ENCODE results near the gene MALAT1.
"Not testable (repeated sequence)": the region's sequence is repeated elsewhere in the genome, so short reads cannot be mapped to it uniquely, and the experiment has no call there.

The MALAT1 gene

GRCh38 chr11:65498727-65498976 lies 193 bp upstream of the MALAT1 start:
- DNase-seq (ENCODE audit: low read depth), result no peak

DNA sequence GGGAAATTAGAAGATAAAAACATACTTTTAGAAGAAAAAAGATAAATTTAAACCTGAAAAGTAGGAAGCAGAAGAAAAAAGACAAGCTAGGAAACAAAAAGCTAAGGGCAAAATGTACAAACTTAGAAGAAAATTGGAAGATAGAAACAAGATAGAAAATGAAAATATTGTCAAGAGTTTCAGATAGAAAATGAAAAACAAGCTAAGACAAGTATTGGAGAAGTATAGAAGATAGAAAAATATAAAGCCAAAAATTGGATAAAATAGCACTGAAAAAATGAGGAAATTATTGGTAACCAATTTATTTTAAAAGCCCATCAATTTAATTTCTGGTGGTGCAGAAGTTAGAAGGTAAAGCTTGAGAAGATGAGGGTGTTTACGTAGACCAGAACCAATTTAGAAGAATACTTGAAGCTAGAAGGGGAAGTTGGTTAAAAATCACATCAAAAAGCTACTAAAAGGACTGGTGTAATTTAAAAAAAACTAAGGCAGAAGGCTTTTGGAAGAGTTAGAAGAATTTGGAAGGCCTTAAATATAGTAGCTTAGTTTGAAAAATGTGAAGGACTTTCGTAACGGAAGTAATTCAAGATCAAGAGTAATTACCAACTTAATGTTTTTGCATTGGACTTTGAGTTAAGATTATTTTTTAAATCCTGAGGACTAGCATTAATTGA lies 1.0 kb downstream of the MALAT1 start:
- DNase-seq (ENCODE audit: low read depth), result no peak

- peak; percentile 69 for DNase-seq (ENCODE audit: low read depth)
Measured at GRCh38 chr11:65500387-65501185, 1.7 kb downstream of the MALAT1 start.

DNA sequence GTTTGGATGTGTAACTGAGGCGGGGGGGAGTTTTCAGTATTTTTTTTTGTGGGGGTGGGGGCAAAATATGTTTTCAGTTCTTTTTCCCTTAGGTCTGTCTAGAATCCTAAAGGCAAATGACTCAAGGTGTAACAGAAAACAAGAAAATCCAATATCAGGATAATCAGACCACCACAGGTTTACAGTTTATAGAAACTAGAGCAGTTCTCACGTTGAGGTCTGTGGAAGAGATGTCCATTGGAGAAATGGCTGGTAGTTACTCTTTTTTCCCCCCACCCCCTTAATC lies 2.3 kb downstream of the MALAT1 start:
- peak; percentile 43 for DNase-seq (ENCODE audit: low read depth)

GRCh38 chr11:65501472-65502273 lies 2.8 kb downstream of the MALAT1 start:
- DNase-seq (ENCODE audit: low read depth), result peak; percentile 49

- peak; percentile 33 for DNase-seq (ENCODE audit: low read depth)
Measured at GRCh38 chr11:65502274-65502554, 3.4 kb downstream of the MALAT1 start.

DNA sequence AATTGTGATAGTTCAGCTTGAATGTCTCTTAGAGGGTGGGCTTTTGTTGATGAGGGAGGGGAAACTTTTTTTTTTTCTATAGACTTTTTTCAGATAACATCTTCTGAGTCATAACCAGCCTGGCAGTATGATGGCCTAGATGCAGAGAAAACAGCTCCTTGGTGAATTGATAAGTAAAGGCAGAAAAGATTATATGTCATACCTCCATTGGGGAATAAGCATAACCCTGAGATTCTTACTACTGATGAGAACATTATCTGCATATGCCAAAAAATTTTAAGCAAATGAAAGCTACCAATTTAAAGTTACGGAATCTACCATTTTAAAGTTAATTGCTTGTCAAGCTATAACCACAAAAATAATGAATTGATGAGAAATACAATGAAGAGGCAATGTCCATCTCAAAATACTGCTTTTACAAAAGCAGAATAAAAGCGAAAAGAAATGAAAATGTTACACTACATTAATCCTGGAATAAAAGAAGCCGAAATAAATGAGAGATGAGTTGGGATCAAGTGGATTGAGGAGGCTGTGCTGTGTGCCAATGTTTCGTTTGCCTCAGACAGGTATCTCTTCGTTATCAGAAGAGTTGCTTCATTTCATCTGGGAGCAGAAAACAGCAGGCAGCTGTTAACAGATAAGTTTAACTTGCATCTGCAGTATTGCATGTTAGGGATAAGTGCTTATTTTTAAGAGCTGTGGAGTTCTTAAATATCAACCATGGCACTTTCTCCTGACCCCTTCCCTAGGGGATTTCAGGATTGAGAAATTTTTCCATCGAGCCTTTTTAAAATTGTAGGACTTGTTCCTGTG lies 3.9 kb downstream of the MALAT1 start:
- peak; percentile 71 for DNase-seq (ENCODE audit: low read depth)

- DNase-seq (ENCODE audit: low read depth), result no peak
Measured at GRCh38 chr11:65503368-65503948, 4.6 kb downstream of the MALAT1 start.

GRCh38 chr11:65503949-65504673 lies 5.3 kb downstream of the MALAT1 start:
- DNase-seq (ENCODE audit: low read depth), result peak; percentile 63

DNA sequence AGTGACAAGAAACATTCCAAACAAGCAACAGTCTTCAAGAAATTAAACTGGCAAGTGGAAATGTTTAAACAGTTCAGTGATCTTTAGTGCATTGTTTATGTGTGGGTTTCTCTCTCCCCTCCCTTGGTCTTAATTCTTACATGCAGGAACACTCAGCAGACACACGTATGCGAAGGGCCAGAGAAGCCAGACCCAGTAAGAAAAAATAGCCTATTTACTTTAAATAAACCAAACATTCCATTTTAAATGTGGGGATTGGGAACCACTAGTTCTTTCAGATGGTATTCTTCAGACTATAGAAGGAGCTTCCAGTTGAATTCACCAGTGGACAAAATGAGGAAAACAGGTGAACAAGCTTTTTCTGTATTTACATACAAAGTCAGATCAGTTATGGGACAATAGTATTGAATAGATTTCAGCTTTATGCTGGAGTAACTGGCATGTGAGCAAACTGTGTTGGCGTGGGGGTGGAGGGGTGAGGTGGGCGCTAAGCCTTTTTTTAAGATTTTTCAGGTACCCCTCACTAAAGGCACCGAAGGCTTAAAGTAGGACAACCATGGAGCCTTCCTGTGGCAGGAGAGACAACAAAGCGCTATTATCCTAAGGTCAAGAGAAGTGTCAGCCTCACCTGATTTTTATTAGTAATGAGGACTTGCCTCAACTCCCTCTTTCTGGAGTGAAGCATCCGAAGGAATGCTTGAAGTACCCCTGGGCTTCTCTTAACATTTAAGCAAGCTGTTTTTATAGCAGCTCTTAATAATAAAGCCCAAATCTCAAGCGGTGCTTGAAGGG lies 6.0 kb downstream of the MALAT1 start:
- DNase-seq (ENCODE audit: low read depth), result peak; percentile 37

GRCh38 chr11:65505466-65506289 lies 6.8 kb downstream of the MALAT1 start:
- DNase-seq (ENCODE audit: low read depth), result peak; percentile 44

DNA sequence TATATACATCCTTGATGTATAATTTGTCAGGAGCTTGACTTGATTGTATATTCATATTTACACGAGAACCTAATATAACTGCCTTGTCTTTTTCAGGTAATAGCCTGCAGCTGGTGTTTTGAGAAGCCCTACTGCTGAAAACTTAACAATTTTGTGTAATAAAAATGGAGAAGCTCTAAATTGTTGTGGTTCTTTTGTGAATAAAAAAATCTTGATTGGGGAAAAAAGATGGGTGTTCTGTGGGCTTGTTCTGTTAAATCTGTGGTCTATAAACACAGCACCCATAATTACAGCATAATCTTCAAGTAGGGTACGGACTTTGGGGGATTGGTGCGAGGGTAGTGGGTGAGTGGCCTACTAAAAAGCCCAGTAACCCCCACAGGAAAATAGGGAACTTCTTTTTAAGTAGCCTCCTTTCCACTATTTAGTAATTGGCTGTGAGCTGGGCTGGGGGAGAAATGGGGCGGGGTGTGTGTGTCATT lies 7.5 kb downstream of the MALAT1 start:
- no peak for DNase-seq (ENCODE audit: low read depth)

GRCh38 chr11:65506772-65507505 lies 8.1 kb downstream of the MALAT1 start:
- DNase-seq (ENCODE audit: low read depth), result peak; percentile 75

GRCh38 chr11:65512311-65512710 lies 13.5 kb downstream of the MALAT1 start:
- DNase-seq (ENCODE audit: low read depth), result not testable (repeated sequence)

DNA sequence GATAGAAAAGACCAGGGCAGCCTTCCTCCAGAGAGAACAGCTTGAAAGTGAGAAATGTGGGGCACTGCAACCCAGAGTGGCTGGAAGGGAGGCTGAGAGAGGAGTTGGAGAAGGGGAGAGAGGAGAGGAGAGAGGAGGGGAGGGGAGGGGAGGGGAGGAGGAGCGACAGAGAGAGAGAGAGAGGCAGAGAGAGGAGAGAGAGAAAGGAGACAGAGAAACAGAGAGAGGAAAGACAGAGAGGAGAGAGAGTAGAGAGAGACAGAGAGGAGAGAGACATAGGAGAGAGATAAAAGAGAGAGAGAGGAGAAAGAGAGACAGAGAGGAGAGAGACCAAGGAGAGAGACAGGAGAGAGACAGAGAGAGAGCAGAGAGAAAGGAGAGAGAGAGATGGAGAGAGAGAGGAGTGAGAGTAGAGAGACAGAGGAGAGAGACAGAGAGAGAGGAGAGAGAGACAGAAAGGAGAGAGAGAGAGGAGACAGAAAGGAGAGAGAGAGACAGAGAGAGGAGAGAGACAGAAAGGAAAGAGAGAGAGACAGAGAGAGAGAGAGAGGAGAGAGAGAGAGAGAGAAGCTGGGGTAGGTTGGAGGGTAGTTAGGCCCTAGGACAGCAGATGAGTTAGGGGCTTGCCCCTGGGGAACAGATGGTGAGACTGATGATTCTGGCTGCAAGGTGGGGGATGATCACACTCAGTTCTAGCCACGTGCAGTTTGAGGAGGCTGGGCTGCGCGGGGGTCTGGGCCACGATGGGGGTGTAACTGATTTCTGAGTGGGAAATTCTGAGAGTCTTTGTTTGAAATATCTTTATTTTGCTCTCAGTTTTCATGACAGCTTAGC lies 17.5 kb downstream of the MALAT1 start:
- DNase-seq (ENCODE audit: low read depth), result no peak

- DNase-seq (ENCODE audit: low read depth), result not testable (repeated sequence)
Measured at GRCh38 chr11:65518941-65519549, 20.2 kb downstream of the MALAT1 start.

DNA sequence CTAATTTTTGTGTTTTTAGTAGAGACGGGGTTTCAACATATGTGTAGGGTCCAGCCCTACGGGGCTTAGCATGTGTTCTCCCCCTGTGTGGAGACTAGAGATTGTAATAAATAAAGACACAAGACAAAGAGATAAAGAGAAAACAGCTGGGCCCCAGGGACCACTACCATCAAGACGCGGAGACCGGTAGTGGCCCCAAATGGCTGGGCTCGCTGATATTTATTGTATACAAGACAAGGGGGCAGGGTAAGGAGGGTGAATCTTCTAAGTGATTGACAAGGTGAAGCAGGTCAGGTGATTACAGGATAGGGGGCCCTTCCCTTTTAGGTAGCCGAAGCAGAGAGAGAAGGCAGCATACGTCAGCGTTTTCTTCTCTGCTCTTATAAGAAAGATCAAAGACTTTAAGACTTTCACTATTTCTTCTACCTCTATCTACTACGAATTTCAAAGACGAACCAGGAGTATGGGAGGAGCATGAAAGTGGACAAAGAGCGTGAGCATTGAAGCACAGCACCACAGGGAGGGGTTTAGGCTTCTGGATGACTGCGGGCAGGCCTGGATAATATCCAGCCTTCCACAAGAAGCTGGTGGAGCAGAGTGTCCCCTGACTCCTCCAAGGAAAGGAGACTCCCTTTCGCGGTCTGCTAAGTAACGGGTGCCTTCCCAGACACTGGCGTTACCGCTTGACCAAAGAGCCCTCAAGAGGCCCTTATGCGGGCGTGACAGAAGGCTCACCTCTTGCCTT lies 23.1 kb downstream of the MALAT1 start:
- not testable (repeated sequence) for DNase-seq (ENCODE audit: low read depth)

All from ELR (cell line).